K562 (cell line): Measurements from ENCODE around the gene VPS26A. TPM values are rescaled to one million over a fixed set of nuclear protein-coding genes. Genes with fewer than 3 reads are reported as not detected.

Experiments
- BRD9 ChIP-seq: fragments of 450-650 bp; IDR thresholded peaks from 2 replicates; pipeline ENCODE4 v1.6.1; 2018; ENCODE audit warnings: low read depth; ENCODE audit not compliant: partially characterized antibody
- EP400 ChIP-seq: fragments of 450-650 bp; IDR thresholded peaks from 2 replicates; pipeline ENCODE4 v1.6.1; 2017; ENCODE audit warnings: antibody characterized with exemption, mild to moderate bottlenecking, moderate library complexity
- ETV1 ChIP-seq: fragments of 450-650 bp; conservative IDR thresholded peaks from 2 replicates; pipeline ENCODE4 v1.6.1; 2016; ENCODE audit warnings: missing genetic modification characterization, control low read depth, low read depth, missing compliant biosample characterization
- FOXP1 ChIP-seq: sonication (generic); formaldehyde crosslinking; IDR thresholded peaks from 2 replicates; pipeline ENCODE4 v1.8.0; 2022; ENCODE audit warnings: mild to moderate bottlenecking, missing genetic modification reagents
- HMBOX1 ChIP-seq: sonication (generic); IDR thresholded peaks from 2 replicates; pipeline ENCODE4 v1.6.1; 2016
- HNRNPLL ChIP-seq: fragments of 200-400 bp; formaldehyde crosslinking; IDR thresholded peaks from 2 replicates; pipeline ENCODE4 v1.6.1; 2017; ENCODE audit warnings: low read length, low read depth, mild to moderate bottlenecking; ENCODE audit not compliant: poor library complexity, severe bottlenecking
- MITF ChIP-seq: IDR thresholded peaks from 2 replicates; pipeline ENCODE4 v1.6.1; 2014; ENCODE audit warnings: antibody characterized with exemption
- POLR2B ChIP-seq: fragments of 450-650 bp; IDR thresholded peaks from 2 replicates; pipeline ENCODE4 v1.6.1; 2018; ENCODE audit warnings: low read depth; ENCODE audit not compliant: partially characterized antibody
- SMARCA4 ChIP-seq: fragments of 450-650 bp; IDR thresholded peaks from 2 replicates; pipeline ENCODE4 v1.6.1; 2016
- SMARCB1 ChIP-seq: IDR thresholded peaks from 2 replicates; pipeline ENCODE4 v1.6.1; 2011; ENCODE audit warnings: improper control_type of control experiment, low read depth; ENCODE audit not compliant: insufficient read length
- SRSF1 ChIP-seq: fragments of 200-400 bp; formaldehyde crosslinking; IDR thresholded peaks from 2 replicates; pipeline ENCODE4 v1.6.1; 2017; ENCODE audit warnings: mild to moderate bottlenecking, low read depth, low read length, moderate library complexity
- TEAD1 ChIP-seq, 2 experiments: fragments of 450-650 bp in 1 of 2; sonication (generic) in 1 of 2; formaldehyde crosslinking; IDR thresholded peaks; 2 replicates each; pipeline versions ENCODE4 v1.4.0 to v1.8.0; 2020 to 2022; ENCODE audit warnings: mild to moderate bottlenecking in 2 of 2, missing genetic modification reagents in 1 of 2
- UBTF ChIP-seq, 2 experiments: IDR thresholded peaks; 2 replicates each; pipeline ENCODE4 v1.6.1; 2012; ENCODE audit warnings: improper control_type of control experiment in 2 of 2, low read depth in 2 of 2, low read length in 2 of 2, borderline replicate concordance in 1 of 2
- ZBTB1 ChIP-seq: sonication (generic); formaldehyde crosslinking; IDR thresholded peaks from 2 replicates; pipeline ENCODE4 v1.8.1; 2023; ENCODE audit warnings: missing genetic modification reagents, low read depth, mild to moderate bottlenecking, borderline replicate concordance
- ZBTB9 ChIP-seq: fragments of 450-650 bp; formaldehyde crosslinking; IDR thresholded peaks from 2 replicates; pipeline ENCODE4 v1.4.0; 2020; ENCODE audit warnings: mild to moderate bottlenecking, moderate library complexity
- ZFP1 ChIP-seq: fragments of 450-650 bp; formaldehyde crosslinking; IDR thresholded peaks from 2 replicates; pipeline ENCODE4 v1.4.0; 2020; ENCODE audit warnings: mild to moderate bottlenecking, mixed read lengths
- ZNF589 ChIP-seq: fragments of 200-800 bp; sonication (Bioruptor generic); IDR thresholded peaks from 2 replicates; pipeline ENCODE4 v1.6.1; 2016; ENCODE audit warnings: low read depth, missing genetic modification characterization, missing compliant biosample characterization
- ZSCAN32 ChIP-seq: fragments of 450-650 bp; formaldehyde crosslinking; IDR thresholded peaks from 2 replicates; pipeline ENCODE4 v1.4.0; 2020; ENCODE audit warnings: mild to moderate bottlenecking, moderate library complexity
- polyA plus RNA-seq, 8 experiments: library from polyadenylated mRNA; depleted of rRNA in 4 of 8; stranded (reverse) in 5 of 8; unstranded in 3 of 8; fragments of >200 nt; fragmentation: Nextera tagmentation in 2 of 8; fragmentation: Illumina TruSeq in 1 of 8; extraction: Ambion mirVana in 2 of 8; extraction: Trizol in 1 of 8; gene quantifications; 2 replicates each; pipeline versions ENCODE4 v1.2.1 to v1.2.3, GENCODE V29; 2011 to 2014; ENCODE audit warnings: inconsistent platforms in 1 of 8, missing spikeins in 1 of 8
- total RNA-seq, 7 experiments: library from RNA; depleted of rRNA in 6 of 7; stranded (reverse); fragments of >200 nt in 6 of 7; fragmentation: Illumina TruSeq in 2 of 7; extraction: Trizol in 2 of 7; gene quantifications; 2 replicates each; pipeline versions ENCODE4 v1.2.1 to v1.2.3, GENCODE V29; 2011 to 2021; ENCODE audit warnings: low replicate concordance in 1 of 7

VPS26A gene
- total and polyA plus RNA-seq, 9 of the 15 experiments (the other 6 are each of a cell fraction or from before 2014, with no cell fraction given), result 47.1 to 137 (median 69.3) TPM

GRCh38 chr10:69123747-69124562, at the start of gene VPS26A (continued):
- TF ChIP-seq UBTF (IDR thresholded peaks at IDR 0.05; ENCODE audit: borderline replicate concordance in 1 of 2, low read depth in 2 of 2, low read length in 2 of 2) (peak; percentile 84 to 88; a peak in 3 of 4 replicates), FOXP1 (CRISPR knock-in tag) (0 out of 2 replicates have a peak, but pooled peaks have one; percentile 10), ZSCAN32 (CRISPR knock-in tag) (peak; percentile 70; the same call in 1 of the 2 replicates), ETV1 (peak; percentile 68), ZFP1 (CRISPR knock-in tag) (0 out of 2 replicates have a peak, but pooled peaks have one; percentile 37), TEAD1 (CRISPR knock-in tag; IDR thresholded peaks at IDR 0.05) (peak; percentile 6 to 37; a peak in 1 of 4 replicates), ZBTB1 (CRISPR knock-in tag) (0 out of 2 replicates have a peak, but pooled peaks have one; percentile 41), EP400 (peak; percentile 86), ZBTB9 (CRISPR knock-in tag) (peak; percentile 85), BRD9 (no peak), HMBOX1 (0 out of 2 replicates have a peak, but pooled peaks have one; percentile 15), ZNF589 (CRISPR knock-in tag) (peak; percentile 48; the same call in 1 of the 2 replicates), MITF (peak; percentile 91; the same call in 1 of the 2 replicates), HNRNPLL (peak; percentile 40), POLR2B (peak; percentile 98), SRSF1 (no peak), SMARCA4 (peak; percentile 64; the same call in 1 of the 2 replicates), SMARCB1 (no peak)
